Medulla oblongata (tissue), 1 donor: Measurements from ENCODE around the gene OR2T29.
"Not testable (repeated sequence)": the region's sequence is repeated elsewhere in the genome, so short reads cannot be mapped to it uniquely, and the experiment has no call there.

Experiments used
- DNase-seq: peaks from one replicate; pipeline ENCODE4 v3.0.0-alpha.2; 2015; ENCODE audit errors: extremely low spot score

Gene OR2T29

DNA sequence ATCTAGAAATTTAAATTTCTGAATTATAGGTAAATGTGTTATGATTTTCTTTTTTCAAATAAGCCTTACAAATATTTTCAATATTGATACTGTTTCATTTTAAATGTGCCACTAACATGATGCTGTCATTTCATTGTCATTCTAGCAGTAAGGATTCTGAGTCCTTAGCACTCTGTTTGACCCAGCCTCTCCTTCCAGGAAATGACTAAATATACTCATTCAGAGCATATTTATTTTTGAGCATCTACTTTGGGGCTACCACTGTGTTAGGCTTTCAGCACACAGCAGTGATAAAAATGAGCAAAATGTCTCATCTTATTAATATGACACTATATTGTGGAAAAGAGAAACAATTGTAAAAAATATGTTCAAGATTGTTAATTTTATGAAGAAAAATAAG is 52.4 kb downstream of the OR2T29 start:
- DNase-seq = not testable (repeated sequence)

DNA sequence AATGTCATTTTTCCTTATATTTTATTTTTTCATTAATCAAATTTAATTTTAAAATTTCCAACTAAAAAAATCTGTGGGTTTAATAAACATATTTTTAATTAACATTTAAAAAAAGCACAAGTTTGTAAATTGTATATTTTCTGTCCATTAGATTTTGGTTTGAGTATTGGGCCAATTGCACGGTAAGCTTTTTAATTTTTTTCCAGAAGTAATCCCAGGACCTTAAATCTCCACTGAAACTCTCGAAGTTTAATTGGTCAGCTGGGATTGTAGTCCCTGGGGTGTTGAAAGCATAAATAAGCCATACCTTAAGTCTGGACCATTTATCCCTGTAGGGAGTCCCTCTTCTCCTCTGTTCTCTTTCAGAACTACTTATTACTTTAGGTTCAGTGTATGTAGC is 54.8 kb downstream of the OR2T29 start, which contains the start of gene OR2G6:
Gene OR2G6 (plus strand): TSS at position 301 of the 400 bp plus-strand sequence. CDS start 13,574 bp downstream, outside the sequence.
- DNase-seq = not testable (repeated sequence)
